Fibroblast of pulmonary artery (primary cell): ENCODE measurements around the gene PRDM16.

Experiments used
- DNase-seq: peaks from one replicate; pipeline ENCODE4 v3.0.0-alpha.2; 2010; ENCODE audit warnings: low read depth
- H3K4me3 ChIP-seq: replicated peaks from 2 replicates; pipeline ENCODE4 v1.5.1; 2011; ENCODE audit warnings: low read depth, mild to moderate bottlenecking, control low read depth, low read length, moderate library complexity
- TF ChIP-seq, protein P1 (sequence below): IDR thresholded peaks from 2 replicates; pipeline ENCODE4 v1.5.1; 2011; ENCODE audit warnings: mild to moderate bottlenecking, control low read depth, low read length, inconsistent platforms; ENCODE audit errors: missing control alignments

The PRDM16 gene

DNA sequence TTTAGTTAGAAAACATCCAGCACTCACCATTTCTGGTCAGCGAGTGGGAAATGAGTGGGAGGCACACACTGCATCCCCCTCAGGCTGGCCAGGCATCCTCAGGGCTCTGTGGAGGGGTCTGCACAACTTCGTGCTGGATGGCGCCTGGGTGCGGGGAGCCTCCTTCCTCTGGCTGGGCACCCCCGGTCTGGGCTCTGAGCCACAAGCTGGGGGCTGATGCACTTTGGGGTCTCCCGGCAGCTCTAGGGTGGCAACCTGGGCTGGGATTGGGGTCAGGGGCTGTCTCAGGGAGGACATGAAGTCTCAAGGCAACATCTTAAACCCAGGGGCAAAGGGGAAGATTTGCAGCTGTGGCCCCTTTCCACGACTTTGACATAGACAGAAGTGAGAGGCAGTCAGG lies 23.5 kb downstream of the PRDM16 start:
- H3K4me3 ChIP-seq = no peak overlapping the region
- no peak for DNase-seq
- TF ChIP-seq, protein P1, sequence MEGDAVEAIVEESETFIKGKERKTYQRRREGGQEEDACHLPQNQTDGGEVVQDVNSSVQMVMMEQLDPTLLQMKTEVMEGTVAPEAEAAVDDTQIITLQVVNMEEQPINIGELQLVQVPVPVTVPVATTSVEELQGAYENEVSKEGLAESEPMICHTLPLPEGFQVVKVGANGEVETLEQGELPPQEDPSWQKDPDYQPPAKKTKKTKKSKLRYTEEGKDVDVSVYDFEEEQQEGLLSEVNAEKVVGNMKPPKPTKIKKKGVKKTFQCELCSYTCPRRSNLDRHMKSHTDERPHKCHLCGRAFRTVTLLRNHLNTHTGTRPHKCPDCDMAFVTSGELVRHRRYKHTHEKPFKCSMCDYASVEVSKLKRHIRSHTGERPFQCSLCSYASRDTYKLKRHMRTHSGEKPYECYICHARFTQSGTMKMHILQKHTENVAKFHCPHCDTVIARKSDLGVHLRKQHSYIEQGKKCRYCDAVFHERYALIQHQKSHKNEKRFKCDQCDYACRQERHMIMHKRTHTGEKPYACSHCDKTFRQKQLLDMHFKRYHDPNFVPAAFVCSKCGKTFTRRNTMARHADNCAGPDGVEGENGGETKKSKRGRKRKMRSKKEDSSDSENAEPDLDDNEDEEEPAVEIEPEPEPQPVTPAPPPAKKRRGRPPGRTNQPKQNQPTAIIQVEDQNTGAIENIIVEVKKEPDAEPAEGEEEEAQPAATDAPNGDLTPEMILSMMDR = no peak

- DNase-seq = no peak
- TF ChIP-seq, protein P1 = no peak
Observed at GRCh38 chr1:3093898-3094626, 25.1 kb downstream of the PRDM16 start.

GRCh38 chr1:3094863-3095780 lies 26.1 kb downstream of the PRDM16 start:
- no peak for DNase-seq

More at GRCh38 chr1:3093898-3094626, 25.1 kb downstream of the PRDM16 start:
- no peak overlapping the region for H3K4me3 ChIP-seq

DNA sequence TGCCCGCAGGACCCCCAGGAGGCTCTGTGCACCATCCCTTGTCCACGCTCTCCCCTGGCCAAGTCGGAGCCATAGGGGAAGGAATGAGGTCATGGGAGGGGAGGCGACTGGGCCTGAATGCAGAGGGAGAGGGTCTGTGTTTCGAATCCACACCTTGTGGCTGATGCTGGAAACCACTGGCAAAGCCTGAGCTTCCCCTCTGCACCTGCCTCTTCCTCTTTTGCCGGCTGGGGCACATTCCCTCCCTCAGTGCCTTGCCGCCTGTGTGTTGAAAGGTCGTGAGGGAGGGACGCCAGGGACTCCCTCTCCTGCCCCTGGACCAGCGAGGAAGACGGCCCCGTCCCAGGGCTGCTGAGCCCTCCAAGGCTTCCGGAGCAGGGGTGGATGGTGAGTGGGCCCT lies 27.3 kb downstream of the PRDM16 start:
- no peak for DNase-seq
- TF ChIP-seq, protein P1 = no peak
- H3K4me3 ChIP-seq = no peak overlapping the region

More at GRCh38 chr1:3094863-3095780, 26.1 kb downstream of the PRDM16 start:
- no peak overlapping the region for H3K4me3 ChIP-seq
- TF ChIP-seq, protein P1 = no peak

DNA sequence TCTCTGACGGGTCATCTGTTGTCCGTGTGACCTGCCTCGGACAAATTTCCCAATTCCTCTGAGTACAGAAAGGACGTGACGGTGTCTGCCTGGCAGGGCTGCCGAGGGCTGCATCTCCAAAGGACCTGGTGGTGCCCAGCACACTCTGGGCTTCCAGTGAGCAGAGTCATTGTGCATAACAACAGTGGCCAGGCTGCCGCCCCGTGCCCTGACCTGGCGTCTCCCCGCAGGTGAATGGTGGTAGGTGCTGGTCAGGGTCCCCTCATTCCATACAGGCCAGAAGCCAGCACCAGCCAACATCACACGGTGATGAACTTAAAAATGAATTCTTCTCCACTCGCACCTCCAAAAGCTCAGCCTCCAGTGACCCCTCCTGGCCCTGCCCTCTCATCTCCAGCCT lies 28.2 kb downstream of the PRDM16 start:
- TF ChIP-seq, protein P1 = no peak
- no peak overlapping the region for H3K4me3 ChIP-seq

DNA sequence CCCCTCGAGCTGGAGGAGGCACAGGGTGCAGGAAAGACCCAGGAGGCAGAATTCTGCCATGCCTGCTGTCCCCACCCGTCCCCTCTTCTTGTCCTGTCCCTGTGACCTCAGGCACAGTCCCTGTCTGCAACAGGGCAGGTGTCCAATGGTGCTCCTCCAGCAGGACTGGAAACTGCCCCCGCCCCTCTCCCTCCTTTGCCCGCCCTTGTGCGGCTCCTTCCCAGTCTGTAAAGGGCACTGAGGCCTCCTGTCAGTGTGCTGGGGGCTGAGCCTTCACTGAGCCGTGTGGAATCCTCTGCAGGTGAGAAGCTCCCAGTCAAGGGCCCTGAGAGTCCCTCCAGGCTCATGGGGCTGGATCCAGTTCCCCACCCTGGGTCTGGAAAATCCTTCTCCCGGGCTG lies 28.9 kb downstream of the PRDM16 start:
- no peak overlapping the region for H3K4me3 ChIP-seq
- DNase-seq = no peak
- TF ChIP-seq, protein P1 = no peak

More for the DNA sequence above, 28.2 kb downstream of the PRDM16 start:
- no peak for DNase-seq
